DND-41 (cell line): Measurements from ENCODE around the gene MAPKBP1.

Experiments used
- ATAC-seq: fragments of 200-7000 bp; cut with Tn5 transposase; 3 replicates; pipeline ENCODE4 v1.9.1; 2021; ENCODE audit warnings: low read depth; ENCODE audit not compliant: insufficient read depth
- DNase-seq: peaks from one replicate; pipeline ENCODE4 v3.0.0-alpha.2; 2020
- H2AFZ ChIP-seq: 2 replicates; pipeline ENCODE4 v1.6.0; 2012; ENCODE audit warnings: low read depth, low read length
- H3K27ac ChIP-seq: 2 replicates; pipeline ENCODE4 v1.5.1; 2012; ENCODE audit warnings: low read length, inconsistent platforms
- H3K27me3 ChIP-seq: fragments of 200-600 bp; sonication (generic); 2 replicates; pipeline ENCODE4 v1.6.0; 2012; ENCODE audit warnings: low read length, mild to moderate bottlenecking, inconsistent platforms; ENCODE audit not compliant: insufficient read depth, poor library complexity
- H3K36me3 ChIP-seq: 2 replicates; pipeline ENCODE4 v1.5.1; 2012; ENCODE audit warnings: low read length, inconsistent platforms; ENCODE audit not compliant: insufficient read depth
- H3K4me1 ChIP-seq: 2 replicates; pipeline ENCODE4 v1.5.1; 2012; ENCODE audit warnings: mild to moderate bottlenecking, low read length; ENCODE audit not compliant: insufficient read depth
- H3K4me2 ChIP-seq: 2 replicates; pipeline ENCODE4 v1.6.0; 2012; ENCODE audit warnings: mild to moderate bottlenecking, moderate library complexity, low read length, inconsistent platforms; ENCODE audit not compliant: insufficient read depth
- H3K4me3 ChIP-seq, 2 experiments: fragments of 200-600 bp in 1 of 2; shearing (Covaris generic) in 1 of 2; 2 replicates each; pipeline ENCODE4 v1.5.1; 2012 to 2016; ENCODE audit warnings: inconsistent platforms in 2 of 2, low read length in 2 of 2, mild to moderate bottlenecking in 2 of 2, low read depth in 1 of 2, moderate library complexity in 1 of 2
- H3K79me2 ChIP-seq: 2 replicates; pipeline ENCODE4 v1.6.0; 2012; ENCODE audit warnings: low read length, inconsistent platforms; ENCODE audit not compliant: insufficient read depth
- H3K9ac ChIP-seq: 2 replicates; pipeline ENCODE4 v1.6.0; 2012; ENCODE audit warnings: low read depth, mild to moderate bottlenecking, inconsistent platforms, low read length, moderate library complexity
- H3K9me3 ChIP-seq: 2 replicates; pipeline ENCODE4 v1.5.1; 2012; ENCODE audit warnings: low read length, moderate library complexity, mild to moderate bottlenecking, inconsistent platforms; ENCODE audit not compliant: insufficient read depth, severe bottlenecking
- H4K20me1 ChIP-seq: 2 replicates; pipeline ENCODE4 v1.6.0; 2012; ENCODE audit warnings: low read length; ENCODE audit not compliant: insufficient read depth
- EZH2 ChIP-seq: IDR thresholded peaks from 3 replicates; pipeline ENCODE4 v1.6.1; 2012; ENCODE audit warnings: borderline replicate concordance, low read depth, mild to moderate bottlenecking, moderate library complexity, low read length, inconsistent platforms; ENCODE audit not compliant: severe bottlenecking
- TF ChIP-seq, protein P1 (sequence below): IDR thresholded peaks from 2 replicates; pipeline ENCODE4 v1.5.1; 2012; ENCODE audit warnings: borderline replicate concordance, low read length, moderate library complexity, mild to moderate bottlenecking; ENCODE audit not compliant: poor library complexity, severe bottlenecking; ENCODE audit errors: extremely low read depth

MAPKBP1 gene

DNA sequence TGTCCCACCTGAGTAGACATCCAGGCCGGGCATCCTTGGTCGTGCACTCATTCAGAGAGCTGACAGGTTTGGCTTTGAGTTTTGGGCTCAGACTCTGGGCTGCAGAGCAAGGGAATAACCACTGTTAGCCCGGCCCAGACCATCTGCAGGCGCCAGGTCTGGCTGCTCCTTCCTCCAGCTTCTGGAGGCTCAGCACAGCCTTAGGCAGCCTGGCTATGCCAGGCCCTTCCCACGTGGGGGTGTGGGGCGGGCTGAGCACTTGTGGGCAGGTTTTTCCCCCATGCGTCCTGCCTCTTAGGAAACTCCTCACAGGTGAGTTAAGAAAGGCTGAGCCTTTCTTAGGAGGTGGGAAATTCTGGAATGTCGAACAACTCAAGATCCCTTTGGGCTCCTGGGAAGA lies 75.6 kb downstream of the MAPKBP1 start:
- no peak overlapping the region for H2AFZ ChIP-seq
- no peak for DNase-seq
- no peaks in the 10 kb centered on the region for H3K4me1 ChIP-seq
- no peaks in the 10 kb centered on the region for H4K20me1 ChIP-seq
- no peak overlapping the region for H3K9ac ChIP-seq
- no peak overlapping the region for H3K4me3 ChIP-seq
- no peaks in the 10 kb centered on the region for H3K9me3 ChIP-seq
- H3K4me2 ChIP-seq: no peak overlapping the region
- no peak overlapping the region for H3K27ac ChIP-seq
- no peaks in the 10 kb centered on the region for H3K79me2 ChIP-seq
- H3K27me3 ChIP-seq: no peaks in the 10 kb centered on the region
- ATAC-seq: no peak
- peaks cover 5% of the 10 kb centered on the region; the same call in 1 of the 2 replicates for H3K36me3 ChIP-seq
- TF ChIP-seq EZH2: no peak
- TF ChIP-seq, protein P1, sequence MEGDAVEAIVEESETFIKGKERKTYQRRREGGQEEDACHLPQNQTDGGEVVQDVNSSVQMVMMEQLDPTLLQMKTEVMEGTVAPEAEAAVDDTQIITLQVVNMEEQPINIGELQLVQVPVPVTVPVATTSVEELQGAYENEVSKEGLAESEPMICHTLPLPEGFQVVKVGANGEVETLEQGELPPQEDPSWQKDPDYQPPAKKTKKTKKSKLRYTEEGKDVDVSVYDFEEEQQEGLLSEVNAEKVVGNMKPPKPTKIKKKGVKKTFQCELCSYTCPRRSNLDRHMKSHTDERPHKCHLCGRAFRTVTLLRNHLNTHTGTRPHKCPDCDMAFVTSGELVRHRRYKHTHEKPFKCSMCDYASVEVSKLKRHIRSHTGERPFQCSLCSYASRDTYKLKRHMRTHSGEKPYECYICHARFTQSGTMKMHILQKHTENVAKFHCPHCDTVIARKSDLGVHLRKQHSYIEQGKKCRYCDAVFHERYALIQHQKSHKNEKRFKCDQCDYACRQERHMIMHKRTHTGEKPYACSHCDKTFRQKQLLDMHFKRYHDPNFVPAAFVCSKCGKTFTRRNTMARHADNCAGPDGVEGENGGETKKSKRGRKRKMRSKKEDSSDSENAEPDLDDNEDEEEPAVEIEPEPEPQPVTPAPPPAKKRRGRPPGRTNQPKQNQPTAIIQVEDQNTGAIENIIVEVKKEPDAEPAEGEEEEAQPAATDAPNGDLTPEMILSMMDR: no peak

DNA sequence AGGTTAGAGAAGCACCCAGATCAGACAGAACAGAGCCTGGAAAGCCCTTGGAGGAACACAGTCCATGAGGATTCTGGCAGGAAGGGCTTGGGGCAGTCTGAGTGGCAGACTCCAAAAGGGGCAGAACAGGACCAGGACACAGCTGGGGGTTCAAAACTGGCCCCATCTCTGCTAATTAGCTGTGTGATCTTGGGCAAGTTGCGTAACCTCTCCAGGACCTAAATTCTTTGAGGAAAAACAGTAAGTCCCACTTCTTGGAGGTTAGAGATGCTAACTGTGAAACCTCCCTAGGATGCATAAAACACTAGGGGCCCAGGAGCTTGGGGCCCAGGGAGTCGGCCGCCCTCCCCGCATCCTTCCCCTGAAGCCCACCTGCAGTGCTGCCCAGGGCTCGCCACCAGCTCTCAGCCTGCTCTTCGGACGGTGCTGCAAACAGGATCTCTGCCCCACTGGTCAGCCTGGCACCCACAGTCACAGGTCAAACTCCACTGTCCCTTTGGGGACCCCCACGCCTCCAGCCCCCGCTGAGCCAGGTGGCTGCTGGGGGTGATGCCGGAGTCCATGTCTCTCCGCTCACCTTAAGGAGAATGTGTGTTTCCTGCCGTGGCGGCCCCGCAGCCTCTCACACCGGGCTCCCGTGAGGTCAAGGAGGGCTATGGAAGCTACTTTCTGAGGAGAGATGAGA lies 76.3 kb downstream of the MAPKBP1 start:
- Histone ChIP-seq H3K79me2 (no peaks in the 10 kb centered on the region), H3K9me3 (no peaks in the 10 kb centered on the region), H2AFZ (no peak overlapping the region), H3K9ac (no peak overlapping the region), H3K27ac (no peak overlapping the region), H3K4me1 (no peaks in the 10 kb centered on the region), H3K27me3 (no peaks in the 10 kb centered on the region), H3K4me3 (no peak overlapping the region), H4K20me1 (no peaks in the 10 kb centered on the region), H3K4me2 (no peak overlapping the region), H3K36me3 (peaks cover 5% of the 10 kb centered on the region; the same call in 1 of the 2 replicates)
- no peak for TF ChIP-seq EZH2
- TF ChIP-seq, protein P1: no peak
- DNase-seq (no peak), ATAC-seq (no peak)

DNA sequence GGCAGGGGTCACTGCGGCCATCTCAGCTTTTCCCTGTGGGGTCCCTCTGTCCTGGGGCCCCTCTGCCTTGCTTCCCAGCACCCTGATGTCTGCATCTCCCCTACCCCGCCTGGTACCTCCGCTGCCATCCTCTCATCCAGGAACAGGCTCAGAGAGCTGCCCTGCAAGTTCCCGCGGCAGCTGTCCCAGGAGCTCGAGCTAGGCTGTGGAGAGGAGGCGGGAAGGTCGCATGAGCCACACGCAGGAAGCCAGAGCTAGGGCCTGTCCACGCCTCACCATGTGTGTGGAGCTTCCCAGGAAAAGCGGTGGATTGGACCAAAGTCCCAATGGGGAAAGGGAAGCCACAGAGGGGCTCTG lies 76.9 kb downstream of the MAPKBP1 start:
- TF ChIP-seq, protein P1: no peak
- TF ChIP-seq EZH2: no peak
- no peak overlapping the region for H2AFZ ChIP-seq
- no peak overlapping the region for H3K9ac ChIP-seq
- H3K79me2 ChIP-seq: no peaks in the 10 kb centered on the region
- H3K4me1 ChIP-seq: no peaks in the 10 kb centered on the region
- no peak overlapping the region for H3K27ac ChIP-seq
- no peaks in the 10 kb centered on the region for H3K9me3 ChIP-seq
- ATAC-seq: no peak
- no peak for DNase-seq
- H3K36me3 ChIP-seq: peaks cover 5% of the 10 kb centered on the region; the same call in 1 of the 2 replicates
- no peak overlapping the region for H3K4me3 ChIP-seq
- H3K4me2 ChIP-seq: no peak overlapping the region
- no peaks in the 10 kb centered on the region for H3K27me3 ChIP-seq
- no peaks in the 10 kb centered on the region for H4K20me1 ChIP-seq
